HG03066 (cell line): ENCODE measurements around the gene PRM1.

Source experiments
- ATAC-seq: cut with Tn5 transposase; IDR thresholded peaks from one replicate; pipeline ENCODE4 v1.9.1; 2021; ENCODE audit warnings: low read depth; ENCODE audit not compliant: unreplicated experiment

Gene PRM1

GRCh38 chr16:11280616-11281522 lies at the start of gene PRM1:
Gene PRM1 (minus strand): TSS chr16:11281330. CDS start chr16:11281238, 92 bp downstream.
- ATAC-seq: no peak

- no peak for ATAC-seq
Observed at GRCh38 chr16:11330526-11331237, 49.6 kb upstream of the PRM1 start.

- no peak for ATAC-seq
Observed at GRCh38 chr16:11329891-11330290, 48.8 kb upstream of the PRM1 start.

DNA sequence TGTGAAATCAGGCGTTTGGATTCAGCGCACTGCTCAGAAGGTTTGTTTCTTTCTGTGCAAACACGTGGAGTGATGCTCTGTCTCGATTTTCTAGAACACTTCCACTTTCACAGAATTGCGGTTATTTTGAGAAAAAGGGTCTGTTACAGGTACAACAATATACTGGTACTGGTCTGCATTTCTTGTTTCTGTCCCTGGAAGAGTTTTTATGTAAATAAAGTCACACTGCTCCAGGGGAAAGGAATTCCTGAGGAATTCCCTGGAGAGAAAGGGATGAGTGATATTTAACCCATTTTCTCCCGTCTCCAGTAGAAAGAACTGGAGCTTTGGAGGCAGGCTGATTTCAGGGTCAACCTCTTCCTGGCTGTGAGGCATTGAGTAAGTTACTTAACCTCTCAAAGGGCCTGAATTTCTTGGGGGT lies 48.0 kb upstream of the PRM1 start:
- no peak for ATAC-seq

- peak; percentile 69 for ATAC-seq
Observed at GRCh38 chr16:11328172-11329070, 47.3 kb upstream of the PRM1 start.

DNA sequence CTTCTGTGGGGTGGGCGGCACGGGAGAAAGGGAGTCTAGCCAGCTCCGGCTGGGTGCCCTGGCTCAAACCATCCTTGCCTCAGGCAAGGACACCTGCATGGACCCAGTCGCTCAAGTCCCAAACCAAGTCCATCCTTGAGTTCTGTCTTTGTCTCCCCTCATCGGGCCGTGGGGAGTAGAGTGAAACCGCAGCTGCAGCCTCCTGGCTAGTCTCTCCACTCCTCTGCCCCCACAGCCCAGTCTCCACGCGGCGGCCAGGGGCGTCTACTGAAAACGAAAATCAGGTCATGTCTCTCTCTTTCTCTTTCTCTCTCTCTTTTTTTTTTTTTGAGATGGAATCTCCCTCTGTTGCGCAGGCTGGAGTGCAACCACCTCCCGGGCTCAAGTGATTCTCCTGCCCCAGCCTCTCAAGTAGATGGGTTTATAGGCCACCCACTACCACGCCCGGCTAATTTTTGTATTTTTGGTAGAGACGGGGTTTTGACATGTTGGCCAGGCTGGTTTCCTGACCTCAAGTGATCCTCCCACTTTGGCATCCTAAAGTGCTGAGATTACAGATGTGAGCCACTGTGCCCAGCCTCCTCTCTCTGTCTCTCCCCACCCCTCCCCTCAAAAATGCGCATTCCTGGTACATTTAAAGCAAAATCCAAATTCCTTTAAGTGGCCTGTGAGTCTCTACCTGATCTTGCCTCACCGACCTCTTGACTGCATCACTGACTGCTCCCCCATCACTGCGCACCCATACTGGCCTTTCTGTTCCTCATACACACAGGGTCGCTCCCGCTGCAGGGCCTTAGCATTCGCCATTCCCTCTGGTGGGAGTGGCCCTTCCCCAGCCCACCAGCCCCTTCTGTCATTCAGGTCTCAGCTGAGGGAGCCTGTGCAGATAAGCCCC lies 46.4 kb upstream of the PRM1 start:
- peak; percentile 33 for ATAC-seq

GRCh38 chr16:11326737-11327276 lies 45.7 kb upstream of the PRM1 start:
- ATAC-seq: no peak

GRCh38 chr16:11326084-11326736 lies 45.1 kb upstream of the PRM1 start:
- no peak for ATAC-seq

DNA sequence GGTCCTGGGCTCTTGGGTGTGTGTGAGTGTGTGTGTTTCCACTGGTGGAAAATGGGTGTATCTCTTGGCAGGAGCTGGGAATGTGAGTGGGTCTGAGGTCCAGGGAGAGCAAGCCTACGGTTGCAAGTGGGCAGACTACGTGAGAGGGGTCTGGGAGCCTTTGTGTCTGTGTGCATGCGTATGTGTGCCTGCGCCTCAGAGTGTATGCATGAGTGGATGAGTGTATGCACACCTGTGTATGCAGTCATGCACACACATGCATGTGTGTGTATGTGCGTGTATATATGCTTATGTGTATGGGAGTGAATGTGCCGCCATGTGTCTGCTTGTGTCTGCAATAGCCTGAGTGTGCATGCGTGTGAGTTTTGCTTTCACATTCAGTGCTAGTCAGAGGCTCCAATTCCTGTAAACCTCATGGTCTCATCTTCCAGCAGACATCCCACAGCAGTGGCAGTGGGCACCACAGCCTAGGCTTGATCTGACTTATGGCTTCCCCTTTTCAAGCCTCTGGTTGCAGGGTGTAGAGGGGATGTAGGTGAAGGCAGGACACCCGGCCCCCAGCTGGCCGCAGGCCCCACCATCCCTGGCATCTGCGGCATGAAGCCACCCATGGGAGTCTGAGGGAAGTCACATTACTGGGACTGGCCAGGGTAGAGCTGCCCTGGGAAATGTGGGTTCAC lies 44.4 kb upstream of the PRM1 start:
- ATAC-seq: no peak

GRCh38 chr16:11323551-11324336 lies 42.6 kb upstream of the PRM1 start:
- no peak for ATAC-seq

- ATAC-seq: no peak
Observed at GRCh38 chr16:11322823-11323222, 41.7 kb upstream of the PRM1 start.

DNA sequence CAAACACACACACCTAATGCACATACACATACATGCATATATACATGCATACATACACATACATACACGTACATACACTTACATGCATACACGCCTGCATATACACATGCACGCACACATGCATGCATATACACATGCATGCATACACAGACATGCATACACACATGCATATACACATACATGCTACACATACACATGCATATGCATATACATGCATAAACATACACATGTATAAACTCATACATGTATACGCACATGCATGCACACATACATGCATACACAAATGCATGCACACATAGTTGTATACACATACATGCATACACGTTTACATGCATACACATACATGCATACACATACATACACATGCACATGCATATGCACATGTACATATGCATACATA lies 40.5 kb upstream of the PRM1 start:
- ATAC-seq: no peak

DNA sequence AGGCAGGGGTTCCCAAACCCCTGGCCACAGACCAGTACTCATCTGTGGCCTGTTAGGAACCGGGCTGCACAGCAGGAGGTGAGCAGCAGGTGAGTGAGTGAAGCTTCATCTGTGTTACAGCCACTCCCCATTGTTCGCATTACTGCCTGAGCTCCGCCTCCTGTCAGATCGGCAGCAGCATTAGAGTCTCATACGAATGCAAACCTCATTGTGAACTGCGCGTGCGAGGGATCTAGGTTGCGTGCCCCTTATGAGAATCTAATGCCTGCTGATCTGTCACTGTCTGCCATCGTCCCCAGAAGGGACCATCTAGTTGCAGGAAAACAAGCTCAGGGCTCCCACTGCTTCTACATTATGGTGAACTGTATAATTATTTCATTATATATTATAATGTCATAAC lies 39.0 kb upstream of the PRM1 start:
- ATAC-seq: no peak

DNA sequence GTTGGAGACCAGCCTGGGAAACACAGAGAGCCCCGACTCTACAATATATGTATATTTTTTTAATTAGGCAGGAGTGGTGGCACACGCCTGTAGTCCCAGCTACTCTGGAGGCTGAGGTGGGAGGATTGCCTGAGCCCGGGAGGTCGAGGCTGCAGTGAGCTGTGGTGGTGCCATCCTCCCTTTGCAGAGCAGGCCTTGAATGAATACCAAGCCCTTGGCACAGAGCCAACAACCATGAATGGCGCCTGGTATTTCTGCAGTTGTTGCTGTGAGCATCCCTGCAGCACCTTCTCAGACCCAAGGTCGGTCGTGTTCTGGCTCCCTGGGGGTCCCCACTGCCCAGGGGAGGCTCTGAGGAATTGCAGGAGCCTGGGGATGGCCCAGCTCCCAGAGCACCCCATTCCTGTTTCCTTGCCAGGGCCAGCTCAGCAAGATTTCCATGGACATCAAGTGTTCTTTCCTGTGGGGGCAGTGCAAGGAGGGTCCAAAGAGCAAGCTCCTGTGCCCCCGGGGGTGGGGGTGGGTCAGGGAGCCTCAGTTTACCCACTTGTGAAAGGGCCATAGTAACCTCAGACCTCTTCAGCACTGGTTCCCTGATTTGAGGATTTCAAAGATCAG lies 38.5 kb upstream of the PRM1 start:
- no peak for ATAC-seq

DNA sequence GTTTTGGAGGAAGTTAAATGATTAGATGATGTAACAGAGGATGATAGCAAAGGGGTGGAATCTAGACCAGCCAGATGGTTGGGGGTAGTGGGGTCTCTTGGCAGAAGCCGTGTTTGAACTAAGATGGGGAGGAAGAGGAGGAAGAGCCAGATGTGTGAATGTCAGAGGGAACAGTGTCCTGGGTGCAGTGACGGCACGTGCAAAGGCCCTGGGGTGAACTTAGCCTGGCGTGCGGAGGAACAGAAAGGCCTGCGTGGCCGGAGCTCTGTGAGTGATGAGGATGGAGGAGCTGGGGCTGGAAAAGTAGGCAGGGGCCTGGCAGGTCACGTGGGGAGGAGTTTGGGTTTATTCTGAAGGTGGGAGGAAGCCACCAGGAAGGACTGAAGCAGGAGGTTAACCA lies 37.7 kb upstream of the PRM1 start:
- no peak for ATAC-seq

DNA sequence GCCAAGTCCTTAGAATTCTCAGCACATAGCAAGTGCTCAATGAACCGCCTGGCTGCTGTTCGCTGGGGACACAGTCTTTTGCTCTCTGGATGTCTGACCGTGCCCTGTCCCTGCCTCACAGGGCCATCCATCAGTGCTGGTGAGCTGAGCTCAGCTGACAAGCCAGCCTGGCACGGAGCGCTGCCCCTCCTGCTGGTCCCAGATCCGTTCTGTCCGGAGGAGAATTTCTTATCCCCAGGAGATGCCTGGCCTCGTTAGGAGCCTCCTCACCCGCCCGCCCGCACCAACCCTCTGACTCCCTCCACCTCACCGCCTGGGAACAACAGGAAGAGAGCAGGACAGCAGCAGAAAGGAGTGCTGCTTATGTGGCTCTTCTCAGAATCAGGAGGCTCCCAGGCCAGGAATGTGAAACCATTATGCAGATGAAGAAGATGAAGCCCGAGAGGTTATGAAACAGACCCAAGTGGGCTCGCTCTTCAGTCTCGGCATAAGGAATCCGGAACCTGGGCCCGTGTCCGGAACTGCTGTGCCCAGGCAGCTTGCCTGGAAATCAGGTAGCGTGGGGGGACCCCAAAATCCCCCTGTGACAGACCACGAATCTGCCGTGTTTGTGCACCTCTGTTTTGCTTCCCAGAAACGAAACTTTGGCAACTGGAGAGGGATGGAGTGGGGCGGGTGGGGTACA lies 35.3 kb upstream of the PRM1 start:
- ATAC-seq: no peak

GRCh38 chr16:11315510-11315909 lies 34.4 kb upstream of the PRM1 start:
- no peak for ATAC-seq
